ENCODE measurements around the gene ATG2A.
"Not testable (repeated sequence)": the region's sequence is repeated elsewhere in the genome, so short reads cannot be mapped to it uniquely, and the experiment has no call there.

Gene ATG2A

GRCh38 chr11:64854534-64855502 is 62.2 kb downstream of the ATG2A start:
- DNase-seq (ENCODE audit: low read depth), result peak; percentile 97

DNA sequence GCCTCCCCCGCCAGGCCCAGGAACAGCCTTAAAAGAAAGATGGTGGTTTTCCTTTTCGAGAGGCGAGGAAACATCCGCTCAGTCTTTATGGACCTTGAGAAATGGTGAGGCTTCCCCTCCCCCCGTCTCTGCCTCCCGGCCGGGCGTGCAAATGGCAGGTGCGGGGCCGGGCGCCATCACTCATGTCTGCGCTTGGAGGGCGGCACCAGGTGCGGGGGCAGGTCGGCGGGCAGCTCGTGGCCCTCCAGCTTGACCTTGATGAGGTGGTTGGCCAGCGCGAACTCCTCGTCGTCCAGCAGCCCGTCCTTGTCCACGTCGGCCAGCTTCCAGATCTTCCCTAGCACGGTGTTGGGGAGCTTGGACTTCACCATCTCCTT is 62.9 kb downstream of the ATG2A start:
- DNase-seq (ENCODE audit: low read depth), result no peak

DNA sequence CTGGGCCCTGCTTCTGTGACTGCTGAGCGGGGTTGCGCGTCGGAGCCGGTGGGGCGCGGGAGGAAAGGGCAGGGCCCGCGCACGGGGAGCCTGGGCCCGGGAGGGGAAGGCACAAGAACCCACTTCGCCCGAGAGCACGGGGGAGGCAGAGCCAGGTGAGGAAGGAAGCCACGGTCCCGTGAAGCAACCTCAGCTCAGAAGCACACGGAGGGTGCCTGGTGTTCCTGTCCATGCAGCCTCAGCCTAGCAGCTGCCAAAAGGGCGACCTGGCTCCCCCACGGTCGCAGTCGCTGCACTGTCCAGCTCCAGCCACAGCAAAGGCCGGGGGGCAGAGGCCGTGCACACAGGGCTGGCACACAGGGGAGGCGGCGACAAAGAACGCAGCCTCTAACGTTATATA is 63.3 kb downstream of the ATG2A start:
- no peak for DNase-seq (ENCODE audit: low read depth)

- DNase-seq (ENCODE audit: low read depth), result no peak
Measured at GRCh38 chr11:64852804-64853509, 64.1 kb downstream of the ATG2A start.

GRCh38 chr11:64851831-64852351 is 65.1 kb downstream of the ATG2A start:
- DNase-seq (ENCODE audit: low read depth), result no peak

DNA sequence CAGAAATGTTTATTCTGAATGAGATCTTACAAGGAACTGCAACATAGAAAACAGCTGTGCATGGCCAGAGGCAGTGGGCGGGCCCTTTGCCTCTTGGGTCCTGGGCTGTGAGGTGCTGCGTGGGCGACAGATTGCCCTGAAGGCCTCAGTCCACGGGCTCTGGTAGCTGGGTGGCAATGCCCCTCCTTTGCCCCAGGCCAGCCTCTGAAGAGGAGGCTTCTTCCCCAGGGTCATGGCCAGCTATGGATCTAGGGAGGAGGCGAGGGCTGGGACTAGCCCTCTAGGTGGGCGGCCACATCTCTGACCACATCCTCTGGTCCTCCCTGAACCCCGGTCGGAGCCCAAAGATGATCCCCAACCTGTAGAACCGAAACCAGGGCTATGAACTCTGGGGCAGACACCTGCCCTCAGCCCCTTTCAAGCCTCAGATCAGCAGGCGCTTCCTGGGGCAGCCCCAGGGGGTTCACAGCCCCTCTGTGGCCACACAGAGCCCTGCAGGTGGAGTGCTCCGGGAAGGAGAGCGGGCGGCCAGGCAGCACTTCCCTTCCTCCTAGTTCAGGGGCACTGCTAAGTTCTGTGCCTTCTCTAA is 65.9 kb downstream of the ATG2A start:
- DNase-seq (ENCODE audit: low read depth), result peak; percentile 55

DNA sequence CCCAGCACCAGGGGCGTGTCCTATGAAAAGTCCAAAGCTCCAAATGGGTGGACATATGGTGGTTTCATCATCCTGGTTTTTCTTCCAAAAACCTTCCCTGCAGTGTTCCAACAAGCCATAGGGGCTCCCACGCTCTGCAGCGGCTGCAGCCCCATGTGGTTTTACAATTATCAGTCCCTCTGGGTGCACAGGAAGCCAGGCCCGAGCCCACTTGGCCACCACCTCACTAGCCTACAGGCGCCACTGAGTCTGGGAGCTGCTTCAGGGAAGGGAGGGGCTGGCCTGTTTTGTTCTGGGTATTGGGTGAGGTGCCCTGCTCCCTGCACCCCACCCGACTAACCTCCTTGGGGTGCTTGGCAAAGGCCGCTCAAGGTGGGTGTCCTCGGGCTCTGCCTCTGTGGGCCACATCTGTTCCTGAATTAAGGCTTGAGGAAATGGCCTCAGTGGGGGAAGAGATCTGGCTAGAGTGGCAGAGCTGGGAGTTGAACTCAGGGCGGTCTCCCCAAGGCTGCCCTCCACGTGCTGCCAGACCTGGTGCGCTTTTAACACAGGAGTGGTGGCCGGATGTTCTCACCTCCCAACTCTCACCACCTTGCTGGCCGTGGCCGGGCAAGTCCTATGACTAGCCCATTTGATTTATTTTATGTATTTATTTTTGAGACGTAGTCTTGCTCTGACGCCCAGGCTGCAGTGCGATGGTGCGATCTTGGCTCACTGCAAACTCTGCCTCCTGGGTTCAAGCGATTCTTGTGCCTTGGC is 67.2 kb downstream of the ATG2A start:
- peak; percentile 44 for DNase-seq (ENCODE audit: low read depth)

DNA sequence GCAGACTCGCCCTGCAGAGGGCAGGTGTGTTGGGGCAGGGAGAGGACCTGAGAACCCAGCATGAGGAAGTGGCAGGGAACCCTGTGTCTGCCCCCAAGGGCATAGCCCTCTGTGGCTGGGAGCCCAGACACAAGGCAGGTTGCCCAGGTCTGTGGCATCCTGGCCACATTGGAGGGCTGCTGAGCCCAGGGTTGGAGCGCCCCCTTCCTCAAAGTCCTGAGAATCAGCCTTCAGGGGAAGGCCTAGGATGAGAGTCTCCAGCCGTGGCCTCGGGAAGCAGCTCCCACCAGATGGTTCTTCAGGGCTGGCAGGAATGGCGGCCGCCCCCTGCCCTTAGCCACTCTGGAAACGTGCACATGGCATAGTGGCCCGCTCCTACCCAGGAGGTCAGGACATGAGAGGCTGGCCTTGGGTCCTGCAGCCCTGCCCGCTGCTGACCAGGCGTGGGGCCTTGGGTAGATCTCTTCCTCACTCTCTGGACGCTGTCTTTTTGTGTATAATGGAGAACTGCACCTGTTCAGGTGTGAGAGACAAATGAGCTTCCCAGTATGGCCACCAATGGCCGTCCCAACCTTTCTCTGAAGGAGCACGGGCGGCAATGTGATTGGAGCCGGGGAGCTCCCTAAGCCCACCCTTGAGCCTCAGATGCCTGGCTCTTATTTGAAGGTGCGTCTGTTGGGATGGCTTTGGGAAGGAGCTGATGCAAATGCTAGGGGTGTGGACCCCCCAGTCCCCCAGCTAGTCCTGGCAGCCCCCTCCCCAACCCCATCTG is 68.0 kb downstream of the ATG2A start:
- DNase-seq (ENCODE audit: low read depth), result no peak

GRCh38 chr11:64848214-64848825 is 68.7 kb downstream of the ATG2A start:
- no peak for DNase-seq (ENCODE audit: low read depth)

GRCh38 chr11:64846998-64847666 is 69.9 kb downstream of the ATG2A start:
- DNase-seq (ENCODE audit: low read depth), result peak; percentile 90

DNA sequence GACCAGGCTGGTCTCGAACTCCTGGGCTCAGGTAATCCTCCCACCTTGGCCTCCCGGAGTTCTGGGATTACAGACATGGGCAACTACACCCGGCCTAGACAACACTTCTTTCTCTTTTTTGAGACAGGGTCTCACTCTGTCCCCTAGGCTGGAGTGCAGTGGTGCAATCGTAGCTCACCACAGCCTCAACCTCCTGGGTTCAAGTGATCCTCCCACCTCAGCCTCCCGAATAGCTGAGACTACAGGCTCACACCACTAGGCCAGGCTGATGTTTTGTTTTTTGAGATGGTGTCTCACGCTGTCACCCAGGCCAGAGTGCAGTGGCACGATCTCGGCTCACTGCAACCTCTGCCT is 71.3 kb downstream of the ATG2A start:
- DNase-seq (ENCODE audit: low read depth), result not testable (repeated sequence)

GRCh38 chr11:64845129-64845775 is 71.8 kb downstream of the ATG2A start:
- no peak for DNase-seq (ENCODE audit: low read depth)
